ENCODE measurements around the gene UBN1. TPM values are rescaled to one million over a fixed set of nuclear protein-coding genes. Genes with fewer than 3 reads are reported as not detected.
A peak's percentile ranks its signal among the peaks of the same experiment; 100 is the strongest.

Gene UBN1
- total RNA-seq, 1 experiment from 2014 or later: 51.0 TPM

DNA sequence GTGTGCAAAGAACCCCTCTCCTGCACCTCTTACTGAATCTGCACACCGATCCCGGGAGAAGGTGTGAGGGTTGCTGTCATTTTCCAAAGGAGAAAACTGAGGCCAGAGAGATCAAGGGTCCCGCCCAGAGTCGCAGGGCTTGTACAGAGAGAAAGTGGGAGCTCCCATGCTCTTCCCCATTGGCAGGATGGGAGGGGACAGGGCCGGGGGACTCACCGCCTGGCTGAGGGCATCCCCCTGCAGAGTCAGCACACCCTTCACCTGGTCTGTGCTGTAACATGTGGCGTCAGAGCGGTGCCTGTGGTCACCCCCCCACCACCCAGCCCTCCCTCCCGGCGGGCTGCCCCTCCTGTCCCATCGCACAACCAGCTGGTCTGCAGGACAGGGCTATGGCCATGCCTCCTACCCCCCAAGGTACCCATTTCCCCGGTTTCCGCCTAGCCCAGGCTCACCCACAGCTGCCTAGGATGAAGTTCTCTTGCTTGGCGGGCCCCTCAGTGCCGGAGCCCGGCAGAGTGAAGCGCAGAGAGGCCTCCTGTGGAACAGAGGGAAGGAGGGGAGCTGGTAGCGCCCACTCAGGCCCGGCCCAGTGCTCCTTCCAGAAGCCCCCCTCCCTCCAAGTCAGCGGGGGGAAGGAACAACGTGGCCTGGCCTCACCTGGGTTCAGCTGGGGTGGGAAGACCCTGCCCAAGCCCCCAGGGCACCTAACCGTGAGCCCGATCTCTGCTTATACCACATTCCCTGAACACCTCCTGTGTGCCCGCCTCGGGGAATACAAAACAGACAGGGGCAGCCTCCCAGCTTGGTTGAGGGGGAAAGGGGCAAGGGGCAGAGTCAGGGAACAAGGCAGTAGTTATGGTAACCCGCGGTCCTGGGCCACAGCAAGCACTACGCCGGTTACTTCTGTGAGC is 46.0 kb upstream of the UBN1 start:
- TF ChIP-seq EZH2 (IDR thresholded peaks at IDR 0.05; ENCODE audit: borderline replicate concordance, low read depth, low read length, poor library complexity, severe bottlenecking): no peak
- TF ChIP-seq CTCF (conservative IDR thresholded peaks at IDR 0.05; ENCODE audit: low read depth, low read length): no peak

DNA sequence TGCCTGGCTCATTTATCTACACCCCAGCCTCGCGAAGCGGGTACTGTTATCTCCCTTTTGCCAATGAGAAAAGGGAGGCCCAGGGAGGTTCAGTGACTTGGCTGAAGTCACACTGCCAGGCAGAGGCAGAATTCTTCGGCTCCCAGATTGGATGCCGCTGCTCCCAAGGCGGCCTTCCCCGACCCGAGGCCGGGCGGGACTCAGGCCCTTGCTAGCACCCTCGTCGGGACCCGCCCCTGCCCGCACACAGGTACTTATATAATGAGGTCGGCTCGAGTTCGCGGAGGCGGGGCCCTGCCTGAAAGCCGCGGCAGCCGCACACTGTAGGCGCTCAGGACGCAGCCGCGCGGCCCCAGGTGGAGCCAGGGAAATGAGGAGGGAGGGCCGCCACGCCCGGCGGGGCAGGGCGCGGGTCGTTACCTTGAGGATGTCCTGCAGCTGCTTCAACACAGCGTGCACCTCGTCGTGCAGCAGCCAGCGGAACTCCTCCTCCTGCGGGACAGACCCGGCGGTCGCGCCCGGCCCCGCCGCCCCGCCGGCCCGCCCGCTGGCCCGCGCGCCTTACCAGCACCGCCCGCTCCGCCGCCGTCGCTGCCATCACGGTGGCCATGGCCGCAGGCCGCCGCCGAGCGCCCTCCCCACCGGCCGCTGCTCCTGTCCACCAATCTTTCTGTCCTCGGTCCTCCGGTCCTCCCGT is 45.2 kb upstream of the UBN1 start, which contains the start of gene ROGDI:
ROGDI (minus strand) TSS at position 672 of the 697 bp plus-strand sequence; CDS start at position 610, 62 bp downstream.
- Histone ChIP-seq H3K4me3 (ENCODE audit: low read depth, low read length, poor library complexity, severe bottlenecking) (peak within 1 kb of the TSS; percentile 86), H3K9me3 (ENCODE audit: low read depth, low read length, poor library complexity, severe bottlenecking) (no peaks in the 10 kb centered on the region), H3K27ac (ENCODE audit: low read depth, low read length, poor library complexity, severe bottlenecking) (peak within 1 kb of the TSS; percentile 2), H3K4me1 (ENCODE audit: insufficient read depth, low read length, poor library complexity, severe bottlenecking) (peaks cover 3% of the 10 kb centered on the region), H3K27me3 (replicated peaks; ENCODE audit: insufficient read depth, low read depth, low read length, poor library complexity) (no peaks in the 10 kb centered on the region), H3K36me3 (ENCODE audit: insufficient read depth, low read length, poor library complexity, severe bottlenecking) (peaks cover 10% of the 10 kb centered on the region)
- ChIA-PET CTCF (interaction anchor here (0.6 kb wide), 2 partner anchors 34 to 109 kb away, joined by 3 read pairs; no protein-coding TSS in a partner anchor), POLR2A (ENCODE audit: low non-redundant PET) (no interaction called here)
- TF ChIP-seq EZH2 (IDR thresholded peaks at IDR 0.05; ENCODE audit: borderline replicate concordance, low read depth, low read length, poor library complexity, severe bottlenecking): no peak
- no TSS peak for BruUV-seq (replicated peaks)
- DNase-seq (ENCODE audit: low spot score): peak; percentile 33
- intact Hi-C loops (cut with micrococcal nuclease; ENCODE audit: unreplicated experiment): no loop called here

More for the DNA sequence above, 46.0 kb upstream of the UBN1 start:
- POLR2A ChIA-PET (ENCODE audit: low non-redundant PET): no interaction called here
- H3K9me3 ChIP-seq (ENCODE audit: low read depth, low read length, poor library complexity, severe bottlenecking): no peaks in the 10 kb centered on the region
- H3K36me3 ChIP-seq (ENCODE audit: insufficient read depth, low read length, poor library complexity, severe bottlenecking): peaks cover 10% of the 10 kb centered on the region
- CTCF ChIA-PET: interaction anchor here (0.6 kb wide), 1 partner anchor 35 kb away, joined by 3 read pairs; no protein-coding TSS in a partner anchor
- H3K27ac ChIP-seq (ENCODE audit: low read depth, low read length, poor library complexity, severe bottlenecking): no peak overlapping the region
- no peak for DNase-seq (ENCODE audit: low spot score)
- intact Hi-C loops (cut with micrococcal nuclease; ENCODE audit: unreplicated experiment): no loop called here
- BruUV-seq (replicated peaks): no TSS peak
- peak overlapping the region; percentile 86 for H3K4me3 ChIP-seq (ENCODE audit: low read depth, low read length, poor library complexity, severe bottlenecking)
- no peaks in the 10 kb centered on the region for H3K27me3 ChIP-seq (replicated peaks; ENCODE audit: insufficient read depth, low read depth, low read length, poor library complexity)
- H3K4me1 ChIP-seq (ENCODE audit: insufficient read depth, low read length, poor library complexity, severe bottlenecking): peaks cover 3% of the 10 kb centered on the region

GRCh38 chr16:4802659-4803287 is 44.5 kb upstream of the UBN1 start:
- intact Hi-C loops (cut with micrococcal nuclease; ENCODE audit: unreplicated experiment): no loop called here
- no peaks in the 10 kb centered on the region for H3K9me3 ChIP-seq (ENCODE audit: low read depth, low read length, poor library complexity, severe bottlenecking)
- H3K4me1 ChIP-seq (ENCODE audit: insufficient read depth, low read length, poor library complexity, severe bottlenecking): peaks cover 3% of the 10 kb centered on the region
- POLR2A ChIA-PET (ENCODE audit: low non-redundant PET): no interaction called here
- H3K4me3 ChIP-seq (ENCODE audit: low read depth, low read length, poor library complexity, severe bottlenecking): peak overlapping the region; percentile 86
- H3K27me3 ChIP-seq (replicated peaks; ENCODE audit: insufficient read depth, low read depth, low read length, poor library complexity): no peaks in the 10 kb centered on the region
- peak; percentile 92 for DNase-seq (ENCODE audit: low spot score)
- CTCF ChIA-PET: interaction anchor here (0.6 kb wide), 1 partner anchor 108 kb away, joined by 3 read pairs; no protein-coding TSS in a partner anchor
- no TSS peak for BruUV-seq (replicated peaks)
- H3K36me3 ChIP-seq (ENCODE audit: insufficient read depth, low read length, poor library complexity, severe bottlenecking): peaks cover 17% of the 10 kb centered on the region
- TF ChIP-seq CTCF (conservative IDR thresholded peaks at IDR 0.05; ENCODE audit: low read depth, low read length): no peak
- TF ChIP-seq EZH2 (IDR thresholded peaks at IDR 0.05; ENCODE audit: borderline replicate concordance, low read depth, low read length, poor library complexity, severe bottlenecking): no peak
- peak overlapping the region; percentile 2 for H3K27ac ChIP-seq (ENCODE audit: low read depth, low read length, poor library complexity, severe bottlenecking)

Data from A673 (cell line).